Ramos (cell line): ENCODE measurements around the gene LCA5L.

Source experiments
- in situ Hi-C: fragments of 300-500 bp; cut with MboI; formaldehyde crosslinking; loops from one replicate; pipeline ENCODE4 v1.14.3; 2022; ENCODE audit warnings: low sequenced_read_pairs; ENCODE audit not compliant: unreplicated experiment

The LCA5L gene

GRCh38 chr21:39363607-39364555, 81.7 kb downstream of the LCA5L start:
- in situ Hi-C loops: no loop called here

GRCh38 chr21:39362733-39363132, 82.8 kb downstream of the LCA5L start:
- in situ Hi-C loops: no loop called here

- in situ Hi-C loops: no loop called here
These were observed 86.2 kb downstream of the LCA5L start for GRCh38 chr21:39359382-39359781.
